ENCODE results near the gene CEACAM4. TPM values are rescaled to one million over a fixed set of nuclear protein-coding genes. Genes with fewer than 3 reads are reported as not detected.
A peak's percentile ranks its signal among the peaks of the same experiment; 100 is the strongest.
"Not testable (repeated sequence)": the region's sequence is repeated elsewhere in the genome, so short reads cannot be mapped to it uniquely, and the experiment has no call there.

The CEACAM4 gene
- total RNA-seq, 1 experiment from 2014 or later = not detected

DNA sequence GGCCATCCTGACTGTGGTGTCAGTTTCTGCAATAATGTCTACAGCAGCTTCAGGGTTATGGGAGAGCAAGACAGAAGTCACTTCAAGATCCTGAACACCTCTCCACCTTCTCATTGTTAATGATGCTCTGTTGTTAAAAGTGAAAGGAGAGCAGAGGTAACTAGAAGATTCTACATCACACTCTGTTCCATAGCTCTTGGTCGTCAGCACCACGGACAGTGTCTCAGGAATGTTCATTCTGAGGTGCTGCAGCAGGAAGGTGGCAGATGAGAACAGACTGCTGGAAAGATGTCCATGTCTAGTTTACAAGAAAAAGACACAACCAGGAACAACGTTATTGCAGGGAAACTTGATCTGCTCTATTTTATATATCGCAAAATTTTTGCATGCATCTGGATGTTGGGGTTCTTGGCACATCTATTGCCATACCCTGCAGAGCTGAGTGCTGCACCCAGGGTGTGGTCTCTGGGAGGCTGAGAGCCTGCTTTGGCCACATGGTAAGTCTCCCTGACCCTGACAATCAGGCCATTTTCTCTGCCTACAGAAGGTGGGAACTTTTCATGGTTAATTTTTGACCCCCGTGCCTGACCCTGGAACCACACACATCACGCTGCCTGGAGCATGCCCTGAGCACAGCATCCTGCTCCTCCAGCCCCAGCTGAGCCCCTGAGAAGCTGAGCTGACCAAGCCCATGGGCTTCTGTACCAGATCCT lies 38.2 kb downstream of the CEACAM4 start:
- in situ Hi-C loops (cut with HindIII; ENCODE audit: low sequenced_read_pairs) = no loop called here

DNA sequence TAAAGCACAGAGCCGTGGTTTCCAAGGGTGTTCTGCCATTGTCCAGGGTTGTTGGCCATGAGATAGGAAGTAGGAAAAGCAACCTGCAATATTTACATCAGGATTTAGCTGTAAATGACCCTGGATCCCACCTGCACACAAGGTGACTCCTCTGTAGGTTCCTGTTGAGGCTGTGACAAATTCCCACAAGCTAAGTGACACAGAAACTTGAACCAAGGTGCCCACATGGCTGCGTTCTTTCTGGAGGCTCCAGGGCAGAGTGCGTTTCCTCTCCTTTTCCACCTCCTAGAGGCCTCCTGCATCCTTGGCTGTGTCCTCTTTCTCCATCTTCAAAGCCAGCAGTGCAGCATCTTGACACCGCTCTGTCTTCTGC lies 39.0 kb downstream of the CEACAM4 start:
- no peak for DNase-seq (ENCODE audit: low spot score)

More for the DNA sequence above, 38.2 kb downstream of the CEACAM4 start:
- DNase-seq (ENCODE audit: low spot score) = no peak

DNA sequence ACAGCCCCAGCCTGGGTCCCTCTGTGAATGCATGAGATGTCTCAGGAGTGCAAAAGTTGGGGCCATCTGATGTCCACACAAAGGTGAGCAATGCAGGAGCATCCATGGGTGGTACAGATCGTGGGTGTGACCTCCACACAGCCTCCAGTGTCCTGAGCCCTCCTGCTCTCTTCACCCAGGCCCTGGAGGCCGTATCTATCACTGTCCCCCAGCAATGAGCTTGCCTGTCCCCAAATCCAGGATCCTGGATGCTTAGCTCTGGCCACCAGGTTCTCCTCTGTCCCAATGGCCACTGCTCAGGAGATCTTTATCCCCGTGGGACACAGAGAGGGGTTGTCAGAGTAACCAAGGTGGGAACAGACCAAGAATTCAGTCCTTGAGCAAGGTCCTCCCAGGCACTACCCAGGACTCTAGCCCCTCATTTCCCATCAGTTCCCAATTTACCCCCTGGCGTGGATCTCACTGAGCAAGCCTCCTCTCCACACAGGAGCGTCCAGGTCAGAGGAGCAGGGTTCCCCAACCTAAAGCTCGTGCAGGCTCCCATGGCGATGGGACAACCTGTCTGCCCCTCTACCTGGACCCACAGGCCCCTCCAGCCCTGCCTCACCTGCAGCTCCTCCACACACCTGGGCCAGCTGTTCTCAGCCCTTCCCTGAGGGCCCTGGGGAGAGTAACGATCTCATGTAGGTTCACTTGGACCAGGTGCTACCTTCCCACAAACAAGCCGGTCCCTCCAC lies 39.6 kb downstream of the CEACAM4 start:
- DNase-seq (ENCODE audit: low spot score) = no peak
- in situ Hi-C loops (cut with HindIII; ENCODE audit: low sequenced_read_pairs) = no loop called here

More for the DNA sequence above, 39.0 kb downstream of the CEACAM4 start:
- in situ Hi-C loops (cut with HindIII; ENCODE audit: low sequenced_read_pairs) = no loop called here

DNA sequence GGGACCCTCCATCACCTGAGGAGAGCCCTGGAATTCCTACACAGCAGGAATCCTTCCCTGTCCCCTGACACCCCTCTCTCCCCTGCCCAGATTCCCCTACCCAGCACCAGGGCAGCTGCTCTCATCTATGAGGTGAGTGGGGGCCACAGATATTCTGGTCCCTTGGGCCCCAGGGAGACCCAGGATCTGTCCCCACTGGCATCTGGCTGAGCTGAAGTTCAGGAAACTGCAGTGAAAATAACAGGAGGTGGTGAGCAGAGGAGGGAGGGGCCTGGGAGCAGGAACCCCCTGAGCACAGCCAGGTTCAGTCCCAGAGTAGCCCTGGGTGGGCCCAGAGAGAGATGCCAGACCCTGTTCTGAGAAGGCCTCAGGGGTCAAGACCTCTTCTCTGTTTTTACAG lies 40.8 kb downstream of the CEACAM4 start:
- in situ Hi-C loops (cut with HindIII; ENCODE audit: low sequenced_read_pairs) = no loop called here
- DNase-seq (ENCODE audit: low spot score) = no peak

DNA sequence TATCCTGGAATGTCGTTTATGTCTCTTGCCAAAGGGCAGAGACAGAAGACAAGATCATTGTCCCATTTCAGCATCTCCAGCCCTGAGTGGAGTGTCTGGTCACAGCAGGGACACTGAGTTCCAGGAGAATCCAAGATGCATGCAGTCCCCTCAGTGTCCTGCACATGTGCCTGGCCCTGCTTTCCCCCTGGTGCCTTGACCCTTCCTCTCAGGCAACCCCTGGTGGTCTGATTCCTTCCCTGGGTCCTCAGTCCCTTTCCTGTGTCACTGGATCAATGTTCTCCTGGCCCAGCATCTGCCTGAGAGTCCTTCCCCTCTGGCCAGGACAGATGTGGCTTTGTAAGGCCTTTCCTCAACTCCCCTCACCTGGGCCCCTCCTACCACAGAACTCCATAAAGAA lies 41.9 kb downstream of the CEACAM4 start:
- in situ Hi-C loops (cut with HindIII; ENCODE audit: low sequenced_read_pairs) = no loop called here
- no peak for DNase-seq (ENCODE audit: low spot score)

DNA sequence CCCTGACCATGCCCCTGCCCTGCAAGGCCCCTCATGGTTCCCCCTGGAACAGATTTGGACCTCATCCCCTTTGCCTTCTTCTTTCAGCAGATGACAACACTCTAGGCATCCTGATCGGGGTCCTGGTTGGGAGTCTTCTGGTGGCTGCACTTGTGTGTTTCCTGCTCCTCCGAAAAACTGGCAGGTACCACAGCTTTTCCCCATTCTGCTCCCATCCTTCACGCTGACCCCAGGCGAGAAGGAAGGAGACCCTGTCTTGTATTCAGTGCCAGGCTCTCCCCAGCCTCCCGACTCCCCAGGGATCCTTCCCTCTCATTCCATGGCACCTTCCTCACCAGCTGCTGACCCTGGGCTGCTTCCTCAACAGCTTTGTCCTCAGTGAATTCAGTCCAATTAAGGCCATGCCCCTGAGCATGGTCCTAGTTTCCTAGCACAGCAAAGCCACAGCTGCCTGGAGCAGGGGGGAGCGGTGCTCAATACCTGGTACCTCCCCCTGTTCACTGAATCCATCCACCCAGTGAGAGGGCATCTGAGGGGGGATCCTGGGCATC lies 42.5 kb downstream of the CEACAM4 start:
- in situ Hi-C loops (cut with HindIII; ENCODE audit: low sequenced_read_pairs) = no loop called here
- DNase-seq (ENCODE audit: low spot score) = no peak

DNA sequence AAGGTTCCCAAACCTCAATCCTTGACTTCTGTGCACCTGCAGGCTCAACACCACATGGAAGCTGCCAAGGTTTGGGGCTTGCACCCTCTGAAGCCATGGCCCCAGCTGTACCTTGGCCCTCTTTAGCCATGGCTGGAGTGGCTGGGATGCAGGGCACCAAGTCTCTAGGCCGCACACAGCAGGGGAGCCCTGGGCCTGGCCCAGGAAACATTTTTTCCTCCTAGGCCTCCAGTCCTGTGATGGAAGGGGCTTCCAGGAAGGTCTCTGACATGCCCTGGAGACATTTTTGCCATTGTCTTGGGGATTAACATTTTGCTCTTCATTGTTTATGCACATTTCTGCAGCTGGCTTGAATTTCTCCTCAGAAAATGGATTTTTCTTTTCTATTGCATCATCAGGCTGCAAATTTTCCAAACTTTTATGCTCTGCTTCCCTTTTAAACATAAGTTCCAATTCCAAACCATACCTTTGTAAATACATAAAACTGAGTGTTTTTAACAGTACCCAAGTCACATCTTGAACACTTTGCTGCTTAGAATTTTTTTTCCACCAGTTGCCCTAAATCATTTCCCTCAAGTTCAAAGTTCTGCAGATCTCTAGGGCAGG lies 44.2 kb downstream of the CEACAM4 start:
- in situ Hi-C loops (cut with HindIII; ENCODE audit: low sequenced_read_pairs); DNase-seq (ENCODE audit: low spot score): not testable (repeated sequence)

DNA sequence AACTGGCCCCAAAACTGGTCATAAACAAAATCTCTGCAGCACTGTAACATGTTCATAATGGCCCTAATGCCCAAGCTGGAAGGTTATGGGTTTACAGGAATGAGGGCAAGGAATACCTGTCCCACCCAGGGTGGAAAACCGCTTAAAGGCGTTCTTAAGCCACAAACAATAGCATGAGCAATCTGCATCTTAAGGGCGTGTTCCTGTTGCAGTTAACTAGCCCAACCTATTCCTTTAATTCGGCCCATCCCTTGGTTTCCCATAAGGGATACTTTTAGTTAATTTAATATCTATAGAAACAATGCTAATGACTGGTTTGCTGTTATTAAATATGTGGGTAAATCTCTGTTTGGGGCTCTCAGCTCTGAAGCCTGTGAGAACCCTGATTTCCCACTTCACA lies 45.8 kb downstream of the CEACAM4 start:
- in situ Hi-C loops (cut with HindIII; ENCODE audit: low sequenced_read_pairs) = not testable (repeated sequence)

DNA sequence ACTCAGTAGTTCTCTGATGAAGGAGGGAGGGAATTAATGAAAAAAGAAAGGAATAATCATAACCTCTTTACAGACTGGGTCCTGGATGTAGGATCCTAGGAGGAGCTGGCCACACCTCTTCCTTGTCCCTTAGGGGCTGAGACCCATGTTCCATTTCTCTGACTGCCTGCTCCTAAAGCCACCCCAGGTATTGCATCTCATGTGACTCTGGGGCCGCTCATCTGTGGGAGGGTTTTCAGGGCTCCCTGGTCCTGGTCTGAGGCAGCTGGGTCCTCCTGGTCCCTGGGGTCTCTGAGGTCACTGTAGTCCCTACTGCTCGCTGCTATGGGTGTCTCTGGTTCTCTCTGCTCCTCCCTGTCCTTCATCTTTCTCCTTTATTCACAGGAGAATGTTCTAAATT lies 48.0 kb downstream of the CEACAM4 start:
- DNase-seq (ENCODE audit: low spot score) = no peak
- in situ Hi-C loops (cut with HindIII; ENCODE audit: low sequenced_read_pairs) = no loop called here

More for the DNA sequence above, 45.8 kb downstream of the CEACAM4 start:
- DNase-seq (ENCODE audit: low spot score) = not testable (repeated sequence)

DNA sequence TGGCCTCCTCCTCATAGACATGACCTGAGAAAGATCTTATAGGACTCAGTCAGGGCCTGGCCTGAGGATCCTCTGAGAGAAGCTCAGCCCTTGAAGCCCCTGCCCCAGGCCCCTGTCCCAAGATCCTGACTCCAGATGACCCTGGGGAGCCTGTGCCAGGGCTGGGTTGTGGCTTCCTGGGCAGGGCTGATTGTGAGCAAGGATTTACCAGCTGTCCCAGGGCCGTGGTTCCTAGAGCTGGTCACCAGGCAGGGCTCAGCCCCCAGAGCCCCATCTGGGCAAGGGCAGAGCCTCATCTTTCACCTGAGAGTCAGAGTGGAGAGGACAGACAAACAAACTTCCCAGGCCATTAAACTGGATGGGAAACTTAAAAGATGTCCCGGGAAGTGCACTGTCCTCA lies 49.0 kb downstream of the CEACAM4 start:
- in situ Hi-C loops (cut with HindIII; ENCODE audit: low sequenced_read_pairs) = no loop called here
- no peak for DNase-seq (ENCODE audit: low spot score)

DNA sequence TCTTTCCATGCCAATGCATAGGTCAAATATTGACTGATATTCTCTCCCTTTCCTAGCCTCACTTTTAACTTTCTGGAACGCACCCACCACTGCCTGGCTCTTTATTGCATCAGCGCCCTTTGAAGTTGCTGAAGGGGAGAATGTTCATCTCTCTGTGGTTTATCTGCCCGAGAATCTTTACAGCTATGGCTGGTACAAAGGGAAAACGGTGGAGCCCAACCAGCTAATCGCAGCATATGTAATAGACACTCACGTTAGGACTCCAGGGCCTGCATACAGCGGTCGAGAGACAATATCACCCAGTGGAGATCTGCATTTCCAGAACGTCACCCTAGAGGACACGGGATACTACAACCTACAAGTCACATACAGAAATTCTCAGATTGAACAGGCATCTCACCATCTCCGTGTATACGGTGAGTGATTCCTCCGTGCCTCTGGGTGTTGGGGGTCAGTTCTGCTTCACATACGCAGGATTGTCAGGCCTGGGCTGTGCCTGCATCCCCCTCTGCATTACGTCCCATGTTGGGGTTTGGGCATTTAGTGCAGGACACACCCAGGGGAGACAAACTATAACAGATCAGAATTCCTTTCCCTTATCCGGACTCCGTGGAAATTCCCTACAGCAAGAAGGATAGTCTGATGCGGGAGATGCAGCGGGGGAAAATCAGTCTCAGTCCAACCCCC lies 49.6 kb downstream of the CEACAM4 start:
- DNase-seq (ENCODE audit: low spot score) = no peak
- in situ Hi-C loops (cut with HindIII; ENCODE audit: low sequenced_read_pairs) = no loop called here

DNA sequence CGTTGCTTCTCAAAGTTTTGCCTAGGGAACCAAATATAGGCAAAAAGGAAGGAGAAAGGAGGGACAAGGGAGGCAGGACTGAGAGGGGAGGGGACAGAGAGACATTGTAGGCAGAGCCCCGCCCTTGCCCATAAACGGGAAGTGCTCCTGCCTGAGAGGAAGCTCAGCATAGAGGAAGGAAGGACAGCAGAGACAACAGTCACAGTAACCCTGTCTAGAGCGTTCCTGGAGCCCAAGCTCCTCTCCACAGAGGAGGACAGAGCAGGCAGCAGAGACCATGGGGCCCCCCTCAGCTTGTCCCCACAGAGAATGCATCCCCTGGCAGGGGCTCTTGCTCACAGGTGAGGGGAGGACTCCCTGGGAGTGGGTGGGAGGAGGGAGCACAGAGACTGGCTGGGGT lies 50.9 kb downstream of the CEACAM4 start, which contains the start of gene CEACAM21:
CEACAM21 (plus strand) TSS at position 169 of the 400 bp plus-strand sequence; CDS start at position 278, 109 bp downstream.
- in situ Hi-C loops (cut with HindIII; ENCODE audit: low sequenced_read_pairs) = no loop called here

DNA sequence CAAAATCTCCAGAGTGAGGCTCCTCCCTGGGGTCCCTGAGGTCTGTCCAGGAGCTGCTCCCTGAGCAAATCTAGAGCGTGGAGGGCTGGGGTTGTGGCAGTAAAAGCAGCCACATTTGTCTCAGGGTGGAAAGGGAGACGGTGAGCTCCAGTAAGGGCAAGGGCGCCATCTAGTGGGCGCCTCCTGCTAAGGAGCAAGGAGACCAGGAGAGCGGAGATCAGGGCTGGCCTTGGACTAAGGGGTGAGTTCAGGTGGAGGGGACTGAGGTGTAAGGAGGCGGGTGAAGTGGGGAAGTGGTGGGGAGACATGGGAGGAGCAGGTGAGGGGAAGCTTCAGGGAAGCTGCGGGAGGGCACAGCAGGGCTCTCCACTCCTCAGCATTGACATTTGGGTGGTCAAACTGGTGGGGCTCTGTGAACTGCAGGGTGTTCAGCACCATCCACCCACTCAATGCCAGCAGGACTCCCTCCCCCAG lies 56.2 kb downstream of the CEACAM4 start:
- DNase-seq (ENCODE audit: low spot score) = peak; percentile 40
- in situ Hi-C loops (cut with HindIII; ENCODE audit: low sequenced_read_pairs) = no loop called here

More for the DNA sequence above, 50.9 kb downstream of the CEACAM4 start, which contains the start of gene CEACAM21:
- no peak for DNase-seq (ENCODE audit: low spot score)

DNA sequence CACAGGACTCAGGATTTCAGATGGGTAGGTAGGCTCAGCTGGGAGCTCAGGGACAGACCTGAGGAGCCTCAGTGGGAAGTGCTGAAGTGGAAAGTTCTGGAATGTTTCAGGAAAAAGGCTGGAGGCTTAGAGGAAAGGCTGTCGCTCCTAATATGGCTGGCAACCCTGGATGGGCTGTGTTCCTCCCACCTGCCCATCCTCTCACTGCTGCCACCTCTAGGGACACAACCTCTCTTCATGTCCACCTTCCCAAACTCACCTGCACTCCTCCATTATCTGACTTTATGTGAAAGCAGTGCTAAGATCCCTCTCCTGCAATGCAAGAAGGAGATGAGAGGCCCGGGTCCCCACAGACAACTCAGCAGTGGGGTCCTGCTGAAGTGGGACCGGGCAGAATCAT lies 56.7 kb downstream of the CEACAM4 start:
- in situ Hi-C loops (cut with HindIII; ENCODE audit: low sequenced_read_pairs) = no loop called here
- DNase-seq (ENCODE audit: low spot score) = no peak

DNA sequence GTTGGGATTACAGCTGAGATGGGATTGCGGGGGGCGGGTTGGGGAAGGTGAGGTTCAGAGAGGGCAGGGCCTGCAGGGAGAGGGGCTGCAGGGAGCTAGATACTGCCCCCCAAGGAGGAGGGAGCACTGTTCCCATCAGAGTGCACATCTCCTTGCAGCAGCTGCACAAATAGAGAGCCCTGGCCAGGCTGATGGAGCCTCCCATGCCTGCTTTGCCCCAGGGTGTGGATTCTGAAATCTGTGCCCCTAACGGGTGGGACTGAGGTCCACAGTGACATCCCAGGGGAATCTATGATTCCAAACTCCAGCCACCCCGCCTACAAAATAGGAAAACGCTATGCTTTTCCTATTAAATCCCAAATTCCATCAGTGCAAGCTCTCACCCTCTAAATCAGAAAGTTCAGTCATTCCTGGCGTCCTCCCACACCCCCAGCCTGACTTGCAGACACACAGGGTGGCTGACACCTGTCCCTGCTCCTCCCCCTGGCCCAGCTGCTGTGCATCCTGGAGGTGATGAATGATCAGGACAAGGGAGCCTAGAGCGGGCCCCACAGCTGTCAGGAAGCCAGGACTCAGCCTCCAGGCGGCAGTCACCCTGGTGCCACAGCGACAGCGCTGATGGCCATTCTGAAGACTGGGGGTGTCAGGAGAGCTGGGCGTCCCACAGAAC lies 57.3 kb downstream of the CEACAM4 start:
- in situ Hi-C loops (cut with HindIII; ENCODE audit: low sequenced_read_pairs) = no loop called here
- DNase-seq (ENCODE audit: low spot score) = no peak

All from G401 (cell line).